GM23338 (cell line): ENCODE data around the gene SLC39A8. TPM values are rescaled to one million over a fixed set of nuclear protein-coding genes. Genes with fewer than 3 reads are reported as not detected.

Source experiments
- ATAC-seq: fragments of 200-7000 bp; cut with Tn5 transposase; 3 replicates; pipeline ENCODE4 v1.9.1; 2020
- DNase-seq: peaks from one replicate; pipeline ENCODE4 v3.0.0-alpha.2; 2015; ENCODE audit warnings: low spot score
- H2AFZ ChIP-seq: fragments of 200-600 bp; sonication (generic); 2 replicates; pipeline ENCODE4 v1.8.0; 2016; ENCODE audit warnings: antibody characterized with exemption, mild to moderate bottlenecking, moderate library complexity
- H3F3A ChIP-seq: fragments of 200-600 bp; sonication (generic); replicated peaks from 2 replicates; pipeline ENCODE4 v1.8.0; 2017; ENCODE audit warnings: antibody characterized with exemption, mixed run types, low read depth
- H3K27ac ChIP-seq: fragments of 200-600 bp; sonication (generic); 2 replicates; pipeline ENCODE4 v1.6.1; 2016; ENCODE audit warnings: low read depth
- H3K27me3 ChIP-seq: fragments of 200-600 bp; sonication (generic); 2 replicates; pipeline ENCODE4 v1.8.0; 2016; ENCODE audit warnings: mild to moderate bottlenecking, mixed run types, moderate library complexity; ENCODE audit not compliant: insufficient read depth
- H3K36me3 ChIP-seq: fragments of 200-600 bp; sonication (generic); 2 replicates; pipeline ENCODE4 v1.8.0; 2016; ENCODE audit warnings: mild to moderate bottlenecking; ENCODE audit not compliant: insufficient read depth
- H3K4me1 ChIP-seq: fragments of 200-600 bp; sonication (generic); 2 replicates; pipeline ENCODE4 v1.8.0; 2016; ENCODE audit warnings: mild to moderate bottlenecking, moderate library complexity; ENCODE audit not compliant: insufficient read depth
- H3K4me2 ChIP-seq: fragments of 200-600 bp; sonication (generic); 2 replicates; pipeline ENCODE4 v1.7.1; 2017; ENCODE audit warnings: mixed run types
- H3K4me3 ChIP-seq: fragments of 200-600 bp; sonication (generic); 2 replicates; pipeline ENCODE4 v1.6.1; 2016; ENCODE audit warnings: mixed run types
- H3K79me2 ChIP-seq: fragments of 200-600 bp; sonication (generic); replicated peaks from 2 replicates; pipeline ENCODE4 v1.8.0; 2017; ENCODE audit warnings: mild to moderate bottlenecking; ENCODE audit not compliant: insufficient read depth
- H3K9me2 ChIP-seq: fragments of 200-600 bp; sonication (generic); 2 replicates; pipeline ENCODE4 v1.8.0; 2017; ENCODE audit not compliant: insufficient read depth
- H4K20me1 ChIP-seq: fragments of 200-600 bp; sonication (generic); replicated peaks from 2 replicates; pipeline ENCODE4 v1.8.0; 2017; ENCODE audit warnings: mild to moderate bottlenecking; ENCODE audit not compliant: insufficient read depth
- H3K27ac Mint-ChIP-seq: 2 replicates; pipeline ENCODE4 v1.8.0; 2020; ENCODE audit warnings: inconsistent platforms, mild to moderate bottlenecking, moderate library complexity, mixed read lengths
- H3K27me3 Mint-ChIP-seq: 3 replicates; pipeline ENCODE4 v1.8.0; 2022; ENCODE audit warnings: low read depth, mild to moderate bottlenecking, moderate library complexity, mixed read lengths, inconsistent platforms; ENCODE audit not compliant: insufficient read depth, poor library complexity
- H3K36me3 Mint-ChIP-seq: 3 replicates; pipeline ENCODE4 v1.8.0; 2021; ENCODE audit warnings: low read depth, mild to moderate bottlenecking, inconsistent platforms, moderate library complexity, mixed read lengths
- H3K4me1 Mint-ChIP-seq: 3 replicates; pipeline ENCODE4 v1.8.0; 2020; ENCODE audit warnings: mild to moderate bottlenecking, inconsistent platforms, mixed read lengths
- H3K4me3 Mint-ChIP-seq: 3 replicates; pipeline ENCODE4 v1.8.0; 2021; ENCODE audit warnings: moderate library complexity, mild to moderate bottlenecking, inconsistent platforms, mixed read lengths
- H3K9me3 Mint-ChIP-seq: 3 replicates; pipeline ENCODE4 v1.8.0; 2020; ENCODE audit warnings: moderate library complexity, mild to moderate bottlenecking, inconsistent platforms, mixed read lengths
- EZH2 ChIP-seq: fragments of 200-600 bp; sonication (generic); IDR thresholded peaks from one replicate; pipeline ENCODE4 v1.8.0; 2017; ENCODE audit warnings: antibody characterized with exemption, mild to moderate bottlenecking, low read depth; ENCODE audit not compliant: unreplicated experiment
- JUNB ChIP-seq: IDR thresholded peaks from one replicate; pipeline ENCODE4 v1.6.1; 2016; ENCODE audit warnings: antibody characterized with exemption; ENCODE audit not compliant: unreplicated experiment
- POLR2AphosphoS5 ChIP-seq: IDR thresholded peaks from 2 replicates; pipeline ENCODE4 v1.6.1; 2016; ENCODE audit warnings: antibody characterized with exemption, low read depth
- ZNF114 ChIP-seq: fragments of 250-450 bp; sonication (Bioruptor Pico); IDR thresholded peaks from 2 replicates; pipeline ENCODE4 v1.5.0; 2020; ENCODE audit warnings: mild to moderate bottlenecking, moderate library complexity
- ZNF331 ChIP-seq: fragments of 250-450 bp; sonication (Bioruptor Pico); IDR thresholded peaks from 2 replicates; pipeline ENCODE4 v1.5.0; 2020; ENCODE audit warnings: low read depth, mild to moderate bottlenecking, moderate library complexity
- polyA plus RNA-seq: library from polyadenylated mRNA; unstranded; fragments of >200 nt; fragmentation: Nextera tagmentation; extraction: Ambion mirVana; gene quantifications from 2 replicates; pipeline ENCODE4 v1.2.1, GENCODE V29; 2016
- total RNA-seq: library from RNA; depleted of rRNA; stranded (reverse); fragments of >200 nt; shearing (Covaris generic); gene quantifications from 2 replicates; pipeline ENCODE4 v1.2.3, GENCODE V29; 2014
- TF ChIP-seq, protein P1 (sequence below): IDR thresholded peaks from one replicate; pipeline ENCODE4 v1.6.1; 2018; ENCODE audit warnings: antibody characterized with exemption; ENCODE audit not compliant: unreplicated experiment
- TF ChIP-seq, protein P2 (sequence below): fragments of 250-450 bp; sonication (Bioruptor Pico); IDR thresholded peaks from 2 replicates; pipeline ENCODE4 v1.5.0; 2020; ENCODE audit warnings: mild to moderate bottlenecking, moderate library complexity

The SLC39A8 gene
- total and polyA plus RNA-seq, 2 experiments from 2014 or later = 20.1 to 42.5 TPM

DNA sequence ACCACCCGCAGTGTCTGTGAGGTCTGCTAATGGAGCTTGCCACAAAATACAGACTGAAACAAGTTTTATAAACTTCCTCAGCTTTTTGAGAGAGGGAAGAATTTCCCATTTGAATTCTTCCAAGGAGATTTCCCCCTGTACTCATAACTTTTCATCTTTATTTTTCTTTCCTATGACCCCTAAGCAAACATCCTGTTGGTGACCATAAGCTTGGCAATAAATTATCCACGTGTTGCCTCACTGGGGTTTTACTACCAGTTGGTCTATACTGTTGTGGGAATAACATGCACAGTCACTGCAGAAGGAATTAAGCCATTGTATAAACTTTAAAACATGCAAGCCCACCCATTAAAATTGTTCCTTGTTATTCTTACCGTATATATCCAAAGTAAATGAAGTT is 86.2 kb downstream of the SLC39A8 start (continued):
- TF ChIP-seq, protein P1, sequence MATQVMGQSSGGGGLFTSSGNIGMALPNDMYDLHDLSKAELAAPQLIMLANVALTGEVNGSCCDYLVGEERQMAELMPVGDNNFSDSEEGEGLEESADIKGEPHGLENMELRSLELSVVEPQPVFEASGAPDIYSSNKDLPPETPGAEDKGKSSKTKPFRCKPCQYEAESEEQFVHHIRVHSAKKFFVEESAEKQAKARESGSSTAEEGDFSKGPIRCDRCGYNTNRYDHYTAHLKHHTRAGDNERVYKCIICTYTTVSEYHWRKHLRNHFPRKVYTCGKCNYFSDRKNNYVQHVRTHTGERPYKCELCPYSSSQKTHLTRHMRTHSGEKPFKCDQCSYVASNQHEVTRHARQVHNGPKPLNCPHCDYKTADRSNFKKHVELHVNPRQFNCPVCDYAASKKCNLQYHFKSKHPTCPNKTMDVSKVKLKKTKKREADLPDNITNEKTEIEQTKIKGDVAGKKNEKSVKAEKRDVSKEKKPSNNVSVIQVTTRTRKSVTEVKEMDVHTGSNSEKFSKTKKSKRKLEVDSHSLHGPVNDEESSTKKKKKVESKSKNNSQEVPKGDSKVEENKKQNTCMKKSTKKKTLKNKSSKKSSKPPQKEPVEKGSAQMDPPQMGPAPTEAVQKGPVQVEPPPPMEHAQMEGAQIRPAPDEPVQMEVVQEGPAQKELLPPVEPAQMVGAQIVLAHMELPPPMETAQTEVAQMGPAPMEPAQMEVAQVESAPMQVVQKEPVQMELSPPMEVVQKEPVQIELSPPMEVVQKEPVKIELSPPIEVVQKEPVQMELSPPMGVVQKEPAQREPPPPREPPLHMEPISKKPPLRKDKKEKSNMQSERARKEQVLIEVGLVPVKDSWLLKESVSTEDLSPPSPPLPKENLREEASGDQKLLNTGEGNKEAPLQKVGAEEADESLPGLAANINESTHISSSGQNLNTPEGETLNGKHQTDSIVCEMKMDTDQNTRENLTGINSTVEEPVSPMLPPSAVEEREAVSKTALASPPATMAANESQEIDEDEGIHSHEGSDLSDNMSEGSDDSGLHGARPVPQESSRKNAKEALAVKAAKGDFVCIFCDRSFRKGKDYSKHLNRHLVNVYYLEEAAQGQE = no peak
- TF ChIP-seq, protein P2, sequence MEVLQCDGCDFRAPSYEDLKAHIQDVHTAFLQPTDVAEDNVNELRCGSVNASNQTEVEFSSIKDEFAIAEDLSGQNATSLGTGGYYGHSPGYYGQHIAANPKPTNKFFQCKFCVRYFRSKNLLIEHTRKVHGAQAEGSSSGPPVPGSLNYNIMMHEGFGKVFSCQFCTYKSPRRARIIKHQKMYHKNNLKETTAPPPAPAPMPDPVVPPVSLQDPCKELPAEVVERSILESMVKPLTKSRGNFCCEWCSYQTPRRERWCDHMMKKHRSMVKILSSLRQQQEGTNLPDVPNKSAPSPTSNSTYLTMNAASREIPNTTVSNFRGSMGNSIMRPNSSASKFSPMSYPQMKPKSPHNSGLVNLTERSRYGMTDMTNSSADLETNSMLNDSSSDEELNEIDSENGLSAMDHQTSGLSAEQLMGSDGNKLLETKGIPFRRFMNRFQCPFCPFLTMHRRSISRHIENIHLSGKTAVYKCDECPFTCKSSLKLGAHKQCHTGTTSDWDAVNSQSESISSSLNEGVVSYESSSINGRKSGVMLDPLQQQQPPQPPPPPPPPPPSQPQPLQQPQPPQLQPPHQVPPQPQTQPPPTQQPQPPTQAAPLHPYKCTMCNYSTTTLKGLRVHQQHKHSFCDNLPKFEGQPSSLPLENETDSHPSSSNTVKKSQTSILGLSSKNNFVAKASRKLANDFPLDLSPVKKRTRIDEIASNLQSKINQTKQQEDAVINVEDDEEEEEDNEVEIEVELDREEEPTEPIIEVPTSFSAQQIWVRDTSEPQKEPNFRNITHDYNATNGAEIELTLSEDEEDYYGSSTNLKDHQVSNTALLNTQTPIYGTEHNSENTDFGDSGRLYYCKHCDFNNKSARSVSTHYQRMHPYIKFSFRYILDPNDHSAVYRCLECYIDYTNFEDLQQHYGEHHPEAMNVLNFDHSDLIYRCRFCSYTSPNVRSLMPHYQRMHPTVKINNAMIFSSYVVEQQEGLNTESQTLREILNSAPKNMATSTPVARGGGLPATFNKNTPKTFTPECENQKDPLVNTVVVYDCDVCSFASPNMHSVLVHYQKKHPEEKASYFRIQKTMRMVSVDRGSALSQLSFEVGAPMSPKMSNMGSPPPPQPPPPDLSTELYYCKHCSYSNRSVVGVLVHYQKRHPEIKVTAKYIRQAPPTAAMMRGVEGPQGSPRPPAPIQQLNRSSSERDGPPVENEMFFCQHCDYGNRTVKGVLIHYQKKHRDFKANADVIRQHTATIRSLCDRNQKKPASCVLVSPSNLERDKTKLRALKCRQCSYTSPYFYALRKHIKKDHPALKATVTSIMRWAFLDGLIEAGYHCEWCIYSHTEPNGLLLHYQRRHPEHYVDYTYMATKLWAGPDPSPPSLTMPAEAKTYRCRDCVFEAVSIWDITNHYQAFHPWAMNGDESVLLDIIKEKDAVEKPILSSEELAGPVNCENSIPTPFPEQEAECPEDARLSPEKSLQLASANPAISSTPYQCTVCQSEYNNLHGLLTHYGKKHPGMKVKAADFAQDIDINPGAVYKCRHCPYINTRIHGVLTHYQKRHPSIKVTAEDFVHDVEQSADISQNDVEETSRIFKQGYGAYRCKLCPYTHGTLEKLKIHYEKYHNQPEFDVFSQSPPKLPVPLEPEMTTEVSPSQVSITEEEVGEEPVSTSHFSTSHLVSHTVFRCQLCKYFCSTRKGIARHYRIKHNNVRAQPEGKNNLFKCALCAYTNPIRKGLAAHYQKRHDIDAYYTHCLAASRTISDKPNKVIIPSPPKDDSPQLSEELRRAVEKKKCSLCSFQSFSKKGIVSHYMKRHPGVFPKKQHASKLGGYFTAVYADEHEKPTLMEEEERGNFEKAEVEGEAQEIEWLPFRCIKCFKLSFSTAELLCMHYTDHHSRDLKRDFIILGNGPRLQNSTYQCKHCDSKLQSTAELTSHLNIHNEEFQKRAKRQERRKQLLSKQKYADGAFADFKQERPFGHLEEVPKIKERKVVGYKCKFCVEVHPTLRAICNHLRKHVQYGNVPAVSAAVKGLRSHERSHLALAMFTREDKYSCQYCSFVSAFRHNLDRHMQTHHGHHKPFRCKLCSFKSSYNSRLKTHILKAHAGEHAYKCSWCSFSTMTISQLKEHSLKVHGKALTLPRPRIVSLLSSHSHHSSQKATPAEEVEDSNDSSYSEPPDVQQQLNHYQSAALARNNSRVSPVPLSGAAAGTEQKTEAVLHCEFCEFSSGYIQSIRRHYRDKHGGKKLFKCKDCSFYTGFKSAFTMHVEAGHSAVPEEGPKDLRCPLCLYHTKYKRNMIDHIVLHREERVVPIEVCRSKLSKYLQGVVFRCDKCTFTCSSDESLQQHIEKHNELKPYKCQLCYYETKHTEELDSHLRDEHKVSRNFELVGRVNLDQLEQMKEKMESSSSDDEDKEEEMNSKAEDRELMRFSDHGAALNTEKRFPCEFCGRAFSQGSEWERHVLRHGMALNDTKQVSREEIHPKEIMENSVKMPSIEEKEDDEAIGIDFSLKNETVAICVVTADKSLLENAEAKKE (CRISPR knock-in tag) = no peak
- TF ChIP-seq ZNF331 (no peak), JUNB (no peak), ZNF114 (CRISPR knock-in tag) (no peak), POLR2AphosphoS5 (no peak)

DNA sequence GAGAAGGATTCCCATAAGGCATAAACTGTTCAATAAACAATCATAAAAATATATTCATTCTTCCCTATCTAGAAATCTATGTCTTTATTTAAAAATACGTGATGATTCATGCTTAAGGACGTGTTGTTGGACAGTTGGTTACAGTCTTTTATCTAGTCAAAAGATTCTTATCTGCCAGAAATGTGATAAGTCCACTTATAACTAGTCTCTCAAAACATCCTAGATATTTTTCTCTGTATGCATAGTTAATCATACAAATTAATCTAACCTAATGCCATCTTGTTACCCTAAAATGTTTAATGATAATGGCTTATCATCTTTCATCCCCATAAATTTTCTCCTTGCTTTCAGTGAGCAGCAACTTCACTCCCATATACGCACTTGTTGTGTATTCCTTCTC is 89.0 kb downstream of the SLC39A8 start:
- peaks cover 3% of the 10 kb centered on the region for H3K27me3 Mint-ChIP-seq

More for the DNA sequence above, 89.0 kb downstream of the SLC39A8 start:
- no peak for ATAC-seq
- no peaks in the 10 kb centered on the region for H3K36me3 ChIP-seq
- Mint-ChIP-seq H3K27ac (no peak overlapping the region), H3K36me3 (no peaks in the 10 kb centered on the region; the same call in 2 of the 3 replicates), H3K4me1 (peaks cover 10% of the 10 kb centered on the region), H3K9me3 (no peaks in the 10 kb centered on the region), H3K4me3 (no peak overlapping the region)
- no peak for TF ChIP-seq JUNB
- no peak for TF ChIP-seq EZH2
- TF ChIP-seq POLR2AphosphoS5 = no peak
- no peaks in the 10 kb centered on the region for H3F3A ChIP-seq
- H3K9me2 ChIP-seq = no peaks in the 10 kb centered on the region
- no peaks in the 10 kb centered on the region for H3K79me2 ChIP-seq
- H3K27me3 ChIP-seq = no peaks in the 10 kb centered on the region
- no peaks in the 10 kb centered on the region for H4K20me1 ChIP-seq
- no peak overlapping the region for H3K4me3 ChIP-seq
- H3K27ac ChIP-seq = no peak overlapping the region
- H3K4me1 ChIP-seq = no peaks in the 10 kb centered on the region; the same call in 1 of the 2 replicates
- H2AFZ ChIP-seq = no peak overlapping the region
- DNase-seq = no peak
- H3K4me2 ChIP-seq = no peak overlapping the region
